HG02981 (cell line): Measurements from ENCODE around the gene MTHFSD.

Experiments
- ATAC-seq: cut with Tn5 transposase; IDR thresholded peaks from one replicate; pipeline ENCODE4 v1.9.1; 2021; ENCODE audit warnings: mild to moderate bottlenecking, moderate library complexity; ENCODE audit not compliant: unreplicated experiment

Gene MTHFSD

DNA sequence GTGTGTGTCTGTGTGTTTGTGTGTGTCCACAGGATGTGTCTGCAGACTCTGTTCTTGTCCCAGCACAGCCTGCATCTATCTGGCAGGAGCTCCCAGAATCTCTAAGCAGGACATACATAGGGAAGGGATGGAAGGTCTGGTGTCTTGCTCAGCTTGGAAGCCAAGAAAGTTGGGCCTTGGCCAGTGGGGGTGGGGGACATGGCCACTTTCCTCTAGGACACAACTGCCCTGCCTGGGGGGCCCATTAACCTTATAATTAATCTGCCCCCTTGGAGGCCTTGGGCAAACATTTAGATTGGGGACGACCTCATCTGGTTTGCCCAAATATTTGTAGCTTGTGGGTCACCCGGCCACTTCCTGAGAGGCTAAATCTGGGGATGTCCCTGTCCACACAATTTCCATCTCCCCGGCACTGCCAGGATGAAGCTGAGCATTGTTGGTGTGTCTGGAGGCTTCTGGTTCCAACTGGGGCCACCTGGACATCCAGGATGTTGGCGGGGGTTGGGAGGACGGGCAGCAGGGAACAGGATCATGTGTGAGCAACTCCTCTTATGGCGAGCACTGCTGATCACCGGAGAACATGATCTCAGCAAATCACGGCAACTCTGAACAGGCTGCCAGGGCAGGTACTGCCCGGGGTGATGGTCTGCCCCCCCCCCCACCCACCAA is 61.9 kb downstream of the MTHFSD start:
- ATAC-seq = no peak

DNA sequence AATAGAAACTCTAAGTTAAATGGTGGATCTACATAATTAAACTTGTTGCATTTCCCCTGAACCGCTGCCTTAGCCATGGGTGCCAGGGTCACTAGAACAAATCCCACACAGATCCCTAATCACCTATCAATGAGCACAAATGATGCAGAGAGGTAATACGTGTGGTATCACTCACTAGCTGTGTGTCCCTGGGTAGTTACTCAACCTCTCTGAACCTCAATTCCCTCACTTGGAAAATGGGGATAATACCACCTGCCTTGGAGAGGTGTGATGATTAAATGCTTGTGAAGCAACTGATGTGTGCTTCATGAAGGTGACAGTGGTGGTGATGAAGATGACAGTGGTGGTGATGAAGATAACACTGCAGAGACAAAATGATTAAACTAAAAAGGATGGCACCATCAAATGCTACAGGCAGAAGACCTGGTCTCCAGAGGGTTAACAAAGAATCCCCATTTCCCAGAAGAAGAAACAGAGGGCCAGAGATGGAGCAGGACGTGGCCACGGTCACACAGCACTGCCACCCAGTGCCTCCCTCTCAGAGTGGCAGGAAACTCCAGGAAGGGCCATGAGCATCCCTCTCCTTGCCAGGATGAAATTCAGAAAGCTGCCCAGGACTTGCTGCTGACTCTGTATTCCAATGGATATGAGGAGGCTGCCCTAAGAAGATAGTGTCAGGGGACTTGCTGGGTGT is 62.6 kb downstream of the MTHFSD start:
- no peak for ATAC-seq

DNA sequence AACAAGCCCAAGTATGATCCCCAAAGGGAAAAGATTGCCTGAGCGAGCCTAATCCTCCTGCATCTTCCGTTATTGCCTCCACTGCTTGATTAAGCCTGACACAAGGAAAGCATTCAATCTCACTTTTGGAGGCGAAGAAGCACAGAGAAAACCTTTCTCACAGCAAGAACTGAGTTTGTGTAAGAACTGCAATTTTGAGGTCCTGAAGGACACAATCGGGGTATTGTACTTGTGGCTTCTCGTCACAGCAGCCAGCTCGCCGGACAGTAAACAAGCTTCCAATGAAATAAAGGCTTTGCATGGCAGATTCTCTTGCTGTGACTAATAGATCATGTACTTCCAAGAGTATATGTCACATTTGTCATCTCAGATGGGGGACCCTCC is 63.4 kb downstream of the MTHFSD start:
- ATAC-seq = no peak

DNA sequence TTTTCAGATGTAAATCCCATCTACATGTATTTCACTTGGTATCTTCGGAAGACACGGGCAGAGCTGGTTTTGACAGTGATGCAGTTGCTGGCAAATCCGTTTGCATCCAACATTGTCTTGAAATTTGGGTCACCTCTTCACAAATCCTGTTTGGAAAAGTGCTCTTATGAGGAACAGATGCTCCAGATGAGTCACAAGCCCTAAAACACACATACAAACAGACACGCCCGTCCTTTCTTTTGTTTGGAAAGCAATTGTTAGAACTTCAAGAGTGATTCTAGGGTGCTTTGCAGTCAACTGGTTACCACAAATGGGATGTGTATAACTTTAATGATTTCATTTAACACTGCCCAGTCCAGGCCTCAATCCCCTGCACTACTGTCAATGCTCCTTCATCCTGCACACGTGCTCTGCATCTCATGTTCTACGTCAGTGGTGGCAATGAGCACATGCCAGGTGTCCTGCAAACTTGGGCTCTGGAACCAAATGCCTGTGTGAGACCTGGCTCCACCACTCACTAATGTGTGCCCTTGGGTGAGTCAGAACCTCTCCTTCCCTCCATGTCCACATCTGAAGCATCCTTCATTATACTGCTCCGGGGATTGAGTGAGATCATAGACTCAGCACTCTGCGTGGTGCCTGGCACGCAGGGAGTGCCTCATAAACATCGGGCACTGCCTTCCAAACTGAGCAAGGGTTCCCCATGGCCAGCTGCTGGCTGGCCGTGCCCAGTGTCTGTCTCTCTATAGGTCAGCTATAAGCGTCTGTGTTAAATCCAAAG is 64.0 kb downstream of the MTHFSD start:
- ATAC-seq = no peak

DNA sequence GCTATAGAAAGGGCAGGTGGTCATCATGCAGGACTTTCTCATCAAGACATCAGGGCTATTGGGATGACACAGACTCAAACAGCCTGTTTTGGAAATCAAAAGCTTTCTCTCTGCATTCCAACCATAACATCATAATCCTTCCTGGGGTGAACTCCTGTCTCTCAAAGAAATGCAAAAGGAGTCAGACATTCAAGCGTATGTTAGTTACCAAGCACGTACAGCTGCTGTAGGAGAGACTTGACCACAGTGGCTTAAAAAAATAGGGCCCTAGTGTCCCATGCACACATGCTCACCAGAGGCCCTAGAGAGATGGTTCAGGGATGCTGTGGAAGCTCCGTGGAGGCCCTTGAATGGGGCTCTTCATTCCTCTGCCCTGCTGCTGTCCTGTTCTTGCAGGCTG is 69.3 kb downstream of the MTHFSD start:
- ATAC-seq = no peak

DNA sequence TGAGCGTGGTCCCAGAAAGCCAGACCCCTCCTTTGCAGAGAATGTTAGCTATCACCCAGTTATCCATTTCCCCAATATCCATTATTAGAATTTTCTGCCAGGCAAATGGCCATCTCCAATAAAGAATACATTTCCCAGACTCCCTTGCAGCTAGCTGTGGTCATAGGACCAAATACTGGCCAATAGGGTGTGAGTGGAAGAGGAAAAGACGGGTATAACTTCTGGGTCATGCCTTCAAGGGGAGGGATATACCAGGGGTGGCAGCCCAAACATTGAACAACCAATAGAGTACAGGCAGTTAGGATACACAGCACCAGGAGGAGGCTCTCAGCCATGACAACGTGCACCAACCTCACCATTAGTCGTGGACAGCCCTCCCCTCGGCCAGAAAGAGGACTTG is 70.8 kb downstream of the MTHFSD start:
- ATAC-seq = no peak

DNA sequence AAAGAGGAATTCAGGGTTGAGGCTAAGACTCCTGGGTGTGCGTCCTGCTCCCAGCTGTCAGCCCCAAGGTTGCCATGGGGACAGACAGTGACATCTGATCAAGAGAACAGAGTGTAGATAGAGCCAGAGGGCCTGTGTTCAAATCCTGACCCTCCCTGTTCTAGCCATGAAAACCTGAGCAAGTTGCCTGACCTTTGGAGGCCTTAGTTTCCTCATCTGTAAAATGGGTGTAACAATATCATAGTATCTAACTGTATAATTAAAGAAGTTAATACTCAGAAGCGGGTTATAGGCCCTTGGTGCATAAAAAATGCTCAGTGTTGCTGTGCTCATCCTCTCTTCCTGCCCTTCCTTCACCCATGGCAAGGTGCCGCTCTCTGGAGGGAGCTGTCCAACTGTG is 73.4 kb downstream of the MTHFSD start:
- ATAC-seq = no peak

DNA sequence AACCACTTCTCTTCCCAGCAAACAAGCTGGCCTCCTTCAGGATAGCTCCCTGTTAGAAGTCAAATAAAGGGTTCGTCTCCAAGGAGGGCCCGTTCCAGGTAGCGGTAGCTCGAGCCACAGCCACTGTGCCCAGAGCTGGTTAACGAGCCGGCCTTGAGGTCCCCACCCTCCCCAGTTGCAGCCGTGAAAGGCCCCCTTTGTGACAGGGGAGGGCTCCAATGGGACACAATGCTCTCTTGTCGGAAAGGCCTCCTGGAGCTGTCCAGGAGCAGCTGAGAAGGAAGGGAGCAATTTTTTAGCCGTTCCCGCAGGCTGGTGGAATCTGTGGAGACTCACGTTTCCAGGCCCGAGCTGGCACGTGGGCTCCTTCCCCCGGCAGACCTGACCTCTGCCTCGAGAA is 74.6 kb downstream of the MTHFSD start:
- no peak for ATAC-seq
